HG03342 (cell line): ENCODE data around the gene SLC8B1.
A peak's percentile ranks its signal among the peaks of the same experiment; 100 is the strongest.
"Not testable (repeated sequence)": the region's sequence is repeated elsewhere in the genome, so short reads cannot be mapped to it uniquely, and the experiment has no call there.

Experiments
- ATAC-seq: cut with Tn5 transposase; IDR thresholded peaks from one replicate; pipeline ENCODE4 v1.9.1; 2021; ENCODE audit warnings: mild to moderate bottlenecking, moderate library complexity; ENCODE audit not compliant: unreplicated experiment

Gene SLC8B1

GRCh38 chr12:113358381-113359132 is 23.6 kb upstream of the SLC8B1 start, which contains the start of gene PLBD2:
PLBD2 (plus strand) TSS chr12:113358587; CDS start chr12:113358601, 14 bp downstream.
- peak; percentile 87 for ATAC-seq

GRCh38 chr12:113354192-113354591 is 19.3 kb upstream of the SLC8B1 start:
- ATAC-seq, result not testable (repeated sequence)

DNA sequence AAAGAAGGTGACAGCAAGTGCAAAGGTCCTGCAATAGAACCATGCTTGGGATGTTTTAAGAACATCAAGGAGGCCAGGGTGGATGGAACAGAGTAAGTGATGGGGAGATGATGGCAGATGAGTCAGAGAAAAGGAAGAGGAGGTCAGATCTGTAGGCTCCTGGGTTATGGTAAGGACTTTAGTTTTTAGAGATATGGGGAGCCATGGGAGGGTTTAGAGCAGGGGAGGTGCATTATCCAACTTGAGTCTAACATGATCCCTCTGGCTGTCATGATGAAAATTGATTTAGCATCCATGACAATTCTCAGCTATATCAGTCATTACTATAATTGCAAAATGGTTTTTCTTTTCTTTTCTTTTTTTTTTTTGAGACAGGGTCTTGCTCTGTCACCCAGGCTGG is 16.2 kb upstream of the SLC8B1 start:
- ATAC-seq, result no peak

DNA sequence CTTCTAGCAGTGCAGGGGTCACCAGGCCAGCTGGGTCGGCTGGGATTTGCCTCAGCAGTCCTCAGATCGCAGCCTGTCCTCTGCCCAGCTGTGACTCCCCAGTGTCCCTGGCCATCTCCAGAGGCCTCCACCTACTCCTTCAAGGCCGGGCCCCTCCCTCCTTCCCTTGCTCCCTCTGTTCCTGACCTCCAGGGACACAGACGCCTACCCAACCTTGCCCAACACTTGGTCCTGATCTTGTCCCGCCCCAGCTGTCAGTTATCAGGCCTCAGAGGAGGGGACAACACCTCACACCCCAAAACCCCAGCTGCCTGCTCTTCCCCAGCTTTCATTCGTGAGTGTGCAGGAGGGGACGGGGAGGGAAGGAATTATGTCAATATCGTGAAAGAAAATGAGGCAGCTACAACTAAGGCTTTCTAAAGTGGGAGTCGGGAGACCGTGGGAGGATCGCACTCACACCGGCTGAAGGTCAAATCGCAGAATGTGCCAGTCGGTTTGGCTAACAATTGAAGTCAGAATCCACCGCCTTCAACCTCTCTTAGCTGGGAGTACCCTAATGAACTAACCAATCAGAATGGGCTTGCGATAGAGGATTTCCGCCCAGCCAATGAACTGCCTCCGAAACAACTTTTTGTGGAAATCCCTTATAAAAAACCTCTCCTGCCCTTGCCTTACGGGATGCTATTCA is 14.1 kb upstream of the SLC8B1 start:
- ATAC-seq, result no peak

DNA sequence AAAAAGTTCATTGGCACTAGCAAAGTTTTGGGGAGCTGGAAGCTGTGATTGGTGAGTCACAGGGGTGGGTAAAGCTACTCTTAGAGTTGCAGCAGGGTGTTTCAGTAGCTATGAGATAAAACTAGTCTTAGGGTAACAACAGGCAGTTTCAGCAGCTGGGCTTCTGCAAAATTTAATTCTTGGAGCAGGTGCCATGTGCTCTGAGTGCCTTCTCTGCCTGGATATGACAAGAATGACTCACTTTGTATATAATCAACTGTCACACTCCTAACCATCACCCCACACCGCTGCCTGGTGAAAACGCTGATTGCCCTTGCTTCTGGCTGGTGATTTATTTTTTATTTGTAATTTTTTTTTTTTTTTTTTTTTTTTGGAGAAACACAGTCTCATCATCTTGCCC is 13.0 kb upstream of the SLC8B1 start:
- no peak for ATAC-seq

DNA sequence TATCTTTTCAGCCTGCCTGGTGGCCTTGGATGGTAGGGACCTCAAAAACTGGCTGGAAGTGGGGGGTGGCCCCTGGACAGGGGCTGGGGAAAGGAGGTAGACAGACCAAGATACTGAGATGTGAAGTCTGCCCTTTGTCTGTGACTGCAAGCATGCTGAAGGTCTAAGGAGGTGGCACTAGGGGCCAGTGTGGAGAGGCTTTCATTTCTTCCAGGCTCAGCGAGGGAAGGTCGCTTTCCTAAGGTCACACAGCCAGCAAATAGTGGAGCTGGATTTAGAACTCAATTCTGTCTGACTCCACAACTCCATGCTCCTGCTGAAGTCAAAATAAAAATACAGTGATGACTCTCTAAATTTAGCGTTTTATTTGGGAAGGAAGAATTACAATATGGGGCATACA is 12.2 kb upstream of the SLC8B1 start:
- ATAC-seq, result no peak

- no peak for ATAC-seq
Observed at GRCh38 chr12:113346353-113346752, 11.4 kb upstream of the SLC8B1 start.

DNA sequence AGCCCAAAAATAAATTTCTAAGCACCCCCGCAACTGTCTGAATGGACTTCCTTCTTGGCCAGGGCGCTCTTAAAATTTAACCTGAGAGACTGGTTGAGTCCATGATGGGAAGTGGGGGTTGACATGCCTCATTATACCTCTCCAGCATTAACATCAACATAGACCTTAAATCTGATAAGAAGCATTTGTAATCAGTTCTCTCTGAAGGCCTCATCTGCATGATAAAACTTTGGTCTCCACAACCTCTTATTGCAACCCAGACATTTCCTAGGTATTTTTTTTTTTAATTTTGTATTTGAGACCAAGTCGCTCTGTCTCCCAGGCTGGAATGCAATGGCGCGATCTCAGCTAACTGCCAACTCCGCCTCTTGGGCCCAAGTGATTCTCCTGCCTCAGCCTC is 10.4 kb upstream of the SLC8B1 start:
- ATAC-seq, result no peak

DNA sequence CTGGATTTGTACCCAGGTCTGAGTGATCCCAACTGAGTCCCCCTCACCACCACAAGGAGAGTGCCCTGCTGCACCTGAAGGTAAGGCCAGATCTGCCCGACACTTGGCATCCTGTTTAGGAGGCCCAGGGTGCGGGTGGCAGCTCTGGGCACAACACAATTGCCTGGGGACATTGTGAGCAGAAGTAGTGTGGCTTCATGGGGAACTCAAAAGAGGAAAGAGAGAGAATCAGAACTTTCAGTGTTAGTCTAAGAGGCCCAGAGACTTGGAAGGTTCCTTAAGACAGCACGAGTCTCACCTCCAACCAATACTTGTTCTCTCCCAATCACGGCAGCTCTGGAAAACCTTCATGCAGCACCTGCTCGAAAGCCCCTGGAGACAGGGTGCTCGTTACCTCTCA is 6.6 kb upstream of the SLC8B1 start:
- no peak for ATAC-seq

- ATAC-seq, result no peak
Observed at GRCh38 chr12:113340061-113340460, 5.2 kb upstream of the SLC8B1 start.

DNA sequence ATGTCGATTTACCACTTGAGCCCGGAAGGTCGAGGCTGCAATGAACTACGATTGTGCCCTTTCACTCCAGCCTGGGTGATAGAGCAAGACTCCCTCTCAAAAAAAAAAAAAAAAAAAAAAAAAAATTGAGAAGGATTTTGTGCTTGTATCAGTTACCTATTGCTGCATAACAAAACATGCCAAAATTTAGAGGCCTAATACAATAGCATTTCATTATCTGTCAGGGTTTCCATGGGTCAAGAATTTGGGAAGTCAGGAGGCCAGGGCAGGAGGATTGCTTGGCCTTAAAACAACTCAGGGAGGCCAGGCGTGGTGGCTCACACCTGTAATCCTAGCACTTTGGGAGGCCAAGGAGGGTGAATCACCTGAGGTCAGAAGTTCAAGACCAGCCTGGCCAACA is 4.6 kb upstream of the SLC8B1 start:
- ATAC-seq, result no peak

- ATAC-seq, result peak; percentile 22
Observed at GRCh38 chr12:113333877-113334785, 778 bp downstream of the SLC8B1 start.

DNA sequence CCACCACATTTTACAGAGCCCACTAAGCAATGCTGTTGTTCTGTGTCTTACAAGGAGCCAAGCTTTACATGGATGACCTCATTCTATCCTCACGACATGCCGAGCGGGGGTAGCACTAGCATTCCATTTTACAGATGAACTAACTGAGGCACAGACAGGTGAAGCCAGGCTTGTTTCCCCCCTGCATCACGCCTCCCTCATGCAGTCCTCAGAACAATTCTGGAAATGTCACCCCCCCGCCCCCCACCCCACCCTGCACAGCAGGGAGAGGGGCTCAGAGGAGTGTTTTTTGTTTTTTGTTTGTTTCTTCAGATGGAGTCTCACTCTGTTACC is 1.5 kb downstream of the SLC8B1 start:
- ATAC-seq, result no peak

- no peak for ATAC-seq
Observed at GRCh38 chr12:113332688-113333417, 2.1 kb downstream of the SLC8B1 start.

GRCh38 chr12:113330505-113330904 is 4.4 kb downstream of the SLC8B1 start:
- no peak for ATAC-seq

DNA sequence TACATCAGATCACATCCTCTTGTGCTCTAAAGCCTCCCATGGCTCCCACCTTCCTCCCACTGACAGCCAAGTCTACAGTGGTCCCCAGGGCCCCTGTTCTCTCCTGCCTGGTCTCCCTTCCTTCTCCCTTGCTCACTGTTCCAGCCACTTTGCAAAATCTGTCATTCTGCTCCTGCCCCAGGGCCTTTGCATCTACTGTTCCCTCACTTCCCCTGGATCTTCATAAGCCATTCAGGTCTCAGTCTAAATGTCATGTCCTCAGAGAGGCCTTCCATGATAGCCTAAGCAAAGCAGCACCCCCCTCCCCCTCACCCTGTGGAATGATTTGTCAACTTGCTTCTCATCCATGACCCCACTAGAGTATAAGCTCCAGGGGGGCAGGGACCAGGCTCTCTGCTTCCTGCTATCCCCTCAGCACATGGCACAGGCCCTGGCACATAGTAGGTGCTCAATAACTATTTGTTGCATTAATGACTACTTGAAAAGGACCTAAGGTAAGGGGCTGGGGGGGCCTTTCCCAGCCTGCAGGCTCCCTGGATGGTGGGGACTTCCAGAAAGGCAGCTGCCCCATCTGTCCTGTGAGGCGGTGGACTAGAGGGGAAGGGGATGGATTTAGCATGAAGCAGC is 5.0 kb downstream of the SLC8B1 start:
- no peak for ATAC-seq

DNA sequence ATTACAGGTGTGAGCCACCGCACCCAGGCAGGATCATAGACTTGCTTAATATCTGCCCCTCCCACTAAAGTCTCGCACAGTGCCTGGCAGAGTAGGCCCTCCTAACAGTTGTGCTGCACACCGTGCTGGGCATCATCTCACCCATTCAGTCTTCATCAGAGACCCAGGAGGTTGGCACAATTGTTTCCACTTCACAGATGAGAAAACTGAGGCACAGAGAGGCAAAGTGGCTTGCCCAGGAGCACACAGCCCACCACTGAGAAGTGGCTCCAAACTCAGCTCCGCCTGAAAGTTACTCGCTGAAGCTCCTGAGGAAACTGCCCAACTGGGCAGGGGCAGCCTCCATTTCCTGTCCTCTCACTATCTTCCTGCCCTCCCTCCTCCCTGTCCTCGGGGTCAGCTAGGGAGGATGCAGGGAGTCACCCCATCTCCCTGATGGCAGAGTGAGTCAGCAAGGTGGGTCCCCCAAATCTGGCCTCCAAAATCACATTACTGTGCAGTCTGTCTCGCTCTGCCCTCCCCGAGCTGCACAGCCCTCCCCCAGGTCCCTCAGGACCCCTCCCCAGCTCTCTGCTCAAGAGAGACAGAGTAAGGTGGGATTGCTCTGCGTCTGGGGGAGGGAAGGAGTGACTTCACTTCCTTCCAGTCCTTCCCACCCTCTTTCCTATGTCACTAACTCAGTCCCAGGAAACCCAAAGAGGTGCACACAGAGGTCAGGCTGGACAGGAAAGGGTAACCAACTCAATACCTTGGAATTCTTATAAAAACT is 5.7 kb downstream of the SLC8B1 start:
- ATAC-seq, result no peak

DNA sequence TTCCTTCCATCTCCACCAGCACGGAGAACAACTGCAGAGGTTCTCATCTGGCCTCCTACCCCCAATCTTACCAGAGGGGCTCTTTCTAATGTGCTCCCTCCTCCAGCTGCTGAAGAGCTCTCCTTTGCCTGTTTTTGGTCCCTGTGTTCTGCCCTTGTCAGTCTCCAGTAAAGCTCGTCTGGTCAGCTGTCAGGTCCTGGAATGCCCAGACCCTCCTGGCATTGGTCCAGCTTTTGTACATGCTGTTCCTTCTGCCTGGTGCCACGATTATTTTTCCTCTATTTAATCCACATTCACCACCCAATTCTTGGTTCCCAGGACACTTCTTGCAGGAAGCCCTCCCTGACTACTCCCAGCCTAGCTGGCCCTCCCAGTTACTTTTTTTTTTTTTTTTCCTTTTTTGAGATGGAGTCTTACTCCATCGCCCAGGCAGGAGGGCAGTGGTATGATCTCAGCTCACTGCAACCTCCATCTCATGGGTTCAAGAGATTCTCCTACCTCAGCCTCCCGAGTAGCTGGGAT is 6.5 kb downstream of the SLC8B1 start:
- no peak for ATAC-seq

DNA sequence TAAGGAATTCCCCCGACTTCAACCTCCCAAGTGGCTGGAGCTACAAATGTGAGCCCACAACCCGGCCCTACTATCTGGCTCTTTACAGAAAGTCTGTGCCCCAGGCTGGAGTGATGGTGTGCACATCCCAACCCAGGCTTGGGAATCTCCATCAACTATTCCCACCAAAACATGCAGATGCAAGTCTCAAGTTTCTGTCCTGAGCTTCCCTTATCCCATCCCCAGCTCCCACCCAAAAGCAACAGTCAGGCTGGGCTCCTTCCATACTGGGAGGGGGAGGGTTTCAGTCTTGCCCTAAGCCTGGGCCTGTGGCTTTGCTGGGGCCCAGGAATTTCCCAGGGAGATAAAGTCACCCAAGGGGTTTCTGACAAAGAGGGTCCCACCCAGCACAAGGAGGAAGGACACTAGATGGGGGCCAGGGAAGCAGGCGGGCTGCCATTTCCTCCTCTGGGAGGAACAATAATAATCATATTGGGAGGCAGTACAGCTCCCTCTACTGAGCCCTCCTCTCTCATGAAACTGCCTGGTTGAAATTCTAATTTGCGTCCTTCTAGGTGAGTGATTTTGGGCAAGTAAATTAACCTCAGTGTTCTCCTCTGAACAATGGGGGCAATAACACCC is 8.0 kb downstream of the SLC8B1 start:
- no peak for ATAC-seq
